GM19438 (cell line): ENCODE results near the gene PDZD7.
"Not testable (repeated sequence)": the region's sequence is repeated elsewhere in the genome, so short reads cannot be mapped to it uniquely, and the experiment has no call there.

Source experiments
- ATAC-seq: cut with Tn5 transposase; IDR thresholded peaks from one replicate; pipeline ENCODE4 v1.9.1; 2021; ENCODE audit warnings: low read depth; ENCODE audit not compliant: unreplicated experiment

The PDZD7 gene

DNA sequence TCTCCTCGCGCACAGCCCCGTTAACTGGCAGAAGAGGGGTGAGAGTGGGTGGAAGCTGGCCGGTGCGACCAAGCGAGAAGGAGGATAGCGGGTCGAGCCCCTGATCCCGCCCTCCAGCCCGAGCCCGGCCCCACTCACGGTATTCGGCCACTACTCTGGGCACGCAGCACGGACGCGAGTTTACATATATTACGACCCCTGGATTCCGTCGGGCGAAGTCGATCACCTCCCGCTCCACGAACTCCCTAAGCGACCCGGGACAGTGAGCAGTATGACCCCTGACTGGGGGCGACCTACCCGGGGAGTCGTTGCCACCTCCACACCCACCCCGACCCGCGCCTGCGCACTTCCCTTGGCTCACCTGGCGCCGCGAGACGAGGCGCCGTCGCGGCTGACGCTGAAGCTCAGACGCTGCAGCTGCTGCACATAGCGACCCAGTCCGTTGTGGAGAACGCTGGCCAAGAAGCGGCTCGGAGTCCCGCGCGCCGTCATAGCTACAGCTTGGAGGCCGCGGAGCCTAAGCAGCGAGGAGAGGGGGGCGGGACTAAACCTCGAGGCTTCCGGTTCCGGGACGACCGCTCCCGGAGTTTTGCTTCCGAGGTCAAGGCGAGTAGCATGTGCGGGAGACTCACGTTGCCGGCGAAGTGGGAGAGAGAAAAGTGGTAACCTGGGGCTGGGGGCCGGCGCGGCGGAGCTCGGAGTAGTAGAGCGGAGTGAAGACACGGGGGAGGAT is 43.8 kb downstream of the PDZD7 start, which contains the start of the genes MRPL43 and TWNK:
MRPL43 (minus strand) TSS at position 546 of the 733 bp plus-strand sequence; CDS start at position 492, 54 bp downstream.
TWNK (plus strand) TSS at position 592 of the 733 bp plus-strand sequence. CDS start 668 bp downstream, outside the sequence.
- ATAC-seq = peak; percentile 94

DNA sequence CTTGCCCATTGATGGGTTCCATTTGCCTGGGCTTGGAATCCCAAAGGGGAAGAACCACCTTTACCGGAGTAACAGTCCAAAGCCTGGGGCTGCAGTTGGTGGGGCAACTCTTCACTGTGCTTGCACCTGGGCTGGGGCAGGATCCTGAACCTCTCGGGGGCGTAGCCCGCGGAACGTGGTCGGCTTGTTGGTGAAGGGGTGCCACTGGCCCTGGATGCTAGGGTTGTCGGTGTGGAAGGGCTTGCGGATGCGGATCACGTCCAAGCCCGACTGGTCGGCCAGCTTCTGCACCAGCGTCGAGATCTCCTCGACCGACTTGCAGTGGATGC is 44.3 kb downstream of the PDZD7 start:
- no peak for ATAC-seq

DNA sequence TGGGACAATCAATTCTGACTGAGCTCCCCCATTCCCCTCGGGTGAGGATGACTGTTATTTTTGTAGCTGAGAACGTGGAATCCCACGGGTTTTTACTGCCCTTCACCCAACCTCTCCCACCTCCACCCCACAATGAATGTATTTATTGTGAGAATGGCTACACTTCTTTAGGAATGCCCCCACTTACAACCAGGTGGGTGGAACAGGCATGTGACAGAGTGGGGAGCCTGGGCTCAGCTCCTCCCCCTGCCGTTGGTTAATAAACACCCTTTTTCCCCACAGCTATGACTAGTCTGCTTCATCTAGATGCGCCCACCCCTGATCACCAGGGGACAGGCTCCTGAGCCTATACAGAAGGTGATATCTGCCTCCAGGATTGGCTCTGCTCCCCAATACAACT is 45.6 kb downstream of the PDZD7 start:
- ATAC-seq = no peak

DNA sequence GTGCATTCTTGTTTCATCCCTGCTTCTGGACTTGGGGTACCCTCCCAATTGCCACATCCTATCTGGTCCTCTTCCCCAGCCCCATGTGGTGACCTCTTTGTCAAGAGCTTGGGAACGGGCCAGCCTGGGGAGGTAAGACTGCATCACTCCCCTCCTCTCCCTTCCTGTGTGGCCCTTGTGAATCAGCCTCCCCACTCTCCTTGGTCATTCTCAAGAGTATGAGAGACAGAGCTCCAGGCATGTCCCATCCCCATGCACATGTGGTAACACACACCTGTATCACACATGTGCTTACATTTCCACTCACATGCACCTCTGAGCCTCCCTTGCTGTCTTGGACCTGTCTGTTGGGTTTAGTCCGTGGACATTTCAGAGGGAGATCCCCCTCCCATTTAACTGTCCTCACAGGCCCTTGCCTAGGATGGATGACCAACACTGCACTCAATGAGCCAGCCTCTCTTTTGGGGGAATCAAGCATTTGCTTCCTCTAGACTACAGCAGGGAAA is 46.2 kb downstream of the PDZD7 start:
- no peak for ATAC-seq

DNA sequence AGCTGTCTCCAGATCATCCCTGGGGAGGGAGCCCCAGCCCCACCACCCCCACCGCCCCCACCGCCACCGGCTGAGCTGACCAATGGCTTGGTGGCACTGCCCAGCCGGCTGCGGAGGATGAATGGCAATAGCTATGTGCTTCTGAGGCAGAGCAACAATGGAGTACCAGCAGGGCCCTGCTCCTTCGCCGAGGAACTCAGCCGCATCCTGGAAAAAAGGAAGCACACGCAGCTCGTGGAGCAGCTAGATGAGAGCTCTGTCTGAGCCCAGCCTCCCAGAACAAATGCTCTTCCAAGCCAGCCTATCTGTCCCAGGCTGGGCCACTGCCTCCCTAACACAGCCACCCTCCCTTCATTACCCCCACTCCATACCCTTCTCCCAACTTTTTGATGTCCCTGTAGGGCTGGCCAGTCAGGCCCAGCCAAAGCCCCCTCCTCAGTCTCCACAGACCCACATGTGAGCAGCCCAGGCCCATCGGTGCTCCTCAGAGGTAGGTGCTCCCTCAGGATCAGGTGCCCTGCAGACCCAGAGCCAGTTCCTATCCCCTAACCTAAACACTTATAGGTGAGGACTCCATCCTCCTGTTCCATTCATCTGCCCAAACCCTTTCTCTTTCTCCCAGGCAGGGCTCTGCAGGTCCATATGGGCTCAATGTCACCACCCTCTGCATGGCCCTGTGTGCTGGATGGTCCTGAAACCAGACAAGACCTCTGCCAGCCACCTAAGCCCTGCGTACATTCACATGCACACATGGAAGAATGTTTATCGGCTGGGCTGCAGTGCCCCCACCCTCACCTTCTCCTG is 46.9 kb downstream of the PDZD7 start:
- ATAC-seq = no peak

DNA sequence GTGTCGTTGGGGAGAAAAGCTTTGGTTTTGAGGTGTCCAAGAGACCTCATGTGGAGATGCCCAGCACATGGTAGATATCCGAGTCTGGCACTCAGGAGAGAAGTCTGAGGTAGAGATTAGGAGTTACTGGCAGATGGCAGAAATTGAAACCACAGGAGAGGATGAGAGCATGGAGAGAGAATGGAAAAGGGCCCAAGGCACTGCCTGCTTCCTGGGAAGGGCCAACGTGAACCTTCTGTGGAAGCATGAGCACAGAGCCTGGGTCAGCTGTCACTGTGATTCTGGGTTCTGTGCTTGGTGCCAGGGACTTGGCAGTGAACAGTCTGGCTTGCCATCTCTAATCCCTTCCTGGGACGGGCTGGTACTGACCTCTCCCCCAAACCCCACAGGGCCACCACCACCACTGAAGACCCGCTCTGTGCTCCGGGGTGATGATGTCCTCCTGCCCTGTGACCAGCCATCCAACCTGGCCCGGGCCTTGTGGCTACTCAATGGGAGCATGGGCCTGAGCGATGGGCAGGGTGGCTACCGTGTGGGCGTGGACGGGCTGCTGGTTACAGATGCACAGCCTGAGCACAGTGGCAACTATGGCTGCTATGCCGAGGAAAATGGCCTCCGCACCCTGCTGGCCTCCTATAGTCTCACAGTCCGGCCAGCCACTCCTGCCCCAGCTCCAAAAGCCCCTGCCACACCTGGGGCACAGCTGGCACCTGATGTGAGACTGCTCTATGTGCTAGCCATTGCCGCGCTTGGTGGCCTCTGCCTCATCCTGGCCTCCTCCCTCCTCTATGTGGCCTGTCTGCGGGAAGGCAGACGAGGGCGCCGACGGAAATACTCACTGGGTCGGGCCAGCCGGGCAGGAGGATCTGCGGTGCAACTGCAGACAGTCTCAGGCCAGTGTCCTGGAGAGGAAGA is 47.8 kb downstream of the PDZD7 start:
- ATAC-seq = no peak

DNA sequence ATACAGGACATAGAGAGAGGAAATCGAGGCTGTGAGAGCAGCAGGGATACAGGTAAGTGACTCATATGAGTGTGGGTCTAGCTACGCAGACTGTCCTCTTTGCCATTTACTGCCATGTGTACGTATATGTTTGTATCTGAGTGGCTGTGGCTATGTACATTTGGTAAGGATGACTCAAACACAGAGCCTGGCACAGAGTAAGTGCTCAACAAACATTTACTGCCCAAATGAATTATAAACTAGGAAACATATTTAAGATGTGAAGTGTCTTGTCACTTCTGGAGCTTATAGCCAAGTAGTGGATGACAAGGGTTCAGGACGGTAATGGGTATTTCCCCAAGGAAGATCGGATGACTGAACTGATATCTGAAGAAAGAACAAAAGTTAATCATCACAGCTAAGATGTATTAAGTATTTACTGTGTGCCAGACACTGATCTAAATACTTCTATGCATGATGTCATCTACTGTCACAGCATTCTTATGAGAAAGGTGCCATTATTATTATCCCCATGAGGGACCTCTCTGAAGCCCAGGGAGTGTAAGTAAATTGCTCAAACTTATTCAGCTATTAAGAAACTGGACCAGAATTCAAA is 49.7 kb downstream of the PDZD7 start:
- no peak for ATAC-seq

DNA sequence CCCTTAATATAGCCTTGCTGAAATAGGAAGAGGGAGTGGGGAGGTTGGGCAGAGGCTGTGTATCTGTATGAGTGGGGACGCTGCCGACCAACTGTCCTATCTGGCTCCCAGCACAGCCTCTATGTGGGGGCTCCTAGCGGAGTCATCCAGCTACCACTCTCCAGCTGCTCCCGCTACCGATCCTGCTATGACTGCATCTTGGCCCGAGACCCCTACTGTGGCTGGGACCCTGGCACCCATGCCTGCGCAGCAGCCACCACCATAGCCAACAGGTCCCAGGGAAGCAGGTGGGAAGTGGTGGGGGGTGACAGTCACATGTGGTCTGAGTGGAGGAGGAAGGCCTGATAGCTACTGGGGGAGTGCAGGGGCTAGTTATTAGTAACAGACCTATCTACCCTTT is 50.2 kb downstream of the PDZD7 start:
- no peak for ATAC-seq

DNA sequence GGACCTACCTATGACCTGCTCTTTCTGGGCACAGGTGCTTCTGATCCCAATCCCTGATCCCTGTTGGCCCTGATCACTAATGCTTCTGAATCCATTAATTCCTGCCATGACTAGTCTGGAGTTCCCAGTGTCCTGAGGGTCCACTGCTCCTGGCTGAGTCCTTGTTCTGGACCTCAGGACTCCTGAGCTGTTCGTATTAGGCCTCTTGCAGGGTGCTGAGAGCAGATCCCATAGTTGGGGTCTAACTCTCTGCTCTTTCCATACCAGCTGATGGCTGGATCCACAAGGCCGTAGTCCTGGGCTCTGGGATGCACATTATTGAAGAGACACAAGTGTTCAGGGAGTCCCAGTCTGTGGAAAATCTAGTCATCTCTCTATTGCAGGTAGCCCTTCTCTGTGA is 50.6 kb downstream of the PDZD7 start:
- ATAC-seq = no peak

DNA sequence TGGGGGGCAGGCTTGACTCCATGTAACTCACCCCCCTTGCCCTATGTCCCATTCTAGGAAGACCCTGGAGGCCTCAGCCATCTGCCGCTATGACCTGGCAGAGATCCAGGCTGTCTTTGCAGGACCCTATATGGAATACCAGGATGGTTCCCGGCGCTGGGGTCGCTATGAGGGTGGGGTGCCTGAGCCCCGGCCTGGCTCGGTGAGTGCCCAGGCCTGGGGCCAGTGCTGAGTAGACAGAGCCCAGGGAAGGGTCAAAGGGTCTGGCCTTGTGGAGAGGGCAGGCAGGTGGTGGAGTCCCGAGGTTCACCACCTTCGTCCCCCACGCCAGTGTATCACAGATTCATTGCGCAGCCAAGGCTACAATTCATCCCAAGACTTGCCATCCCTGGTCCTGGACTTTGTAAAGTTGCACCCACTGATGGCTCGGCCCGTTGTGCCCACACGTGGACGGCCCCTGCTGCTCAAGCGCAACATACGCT is 51.1 kb downstream of the PDZD7 start:
- ATAC-seq = no peak

DNA sequence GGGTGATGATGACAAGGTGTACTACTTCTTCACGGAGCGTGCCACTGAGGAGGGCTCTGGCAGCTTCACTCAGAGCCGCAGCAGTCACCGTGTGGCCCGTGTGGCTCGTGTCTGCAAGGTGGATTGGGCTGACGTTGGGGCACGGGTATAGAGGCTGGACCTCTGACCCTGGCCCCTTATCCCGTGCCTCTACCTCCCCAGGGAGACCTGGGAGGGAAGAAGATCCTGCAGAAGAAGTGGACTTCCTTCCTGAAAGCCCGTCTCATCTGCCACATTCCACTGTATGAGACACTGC is 52.1 kb downstream of the PDZD7 start:
- no peak for ATAC-seq

DNA sequence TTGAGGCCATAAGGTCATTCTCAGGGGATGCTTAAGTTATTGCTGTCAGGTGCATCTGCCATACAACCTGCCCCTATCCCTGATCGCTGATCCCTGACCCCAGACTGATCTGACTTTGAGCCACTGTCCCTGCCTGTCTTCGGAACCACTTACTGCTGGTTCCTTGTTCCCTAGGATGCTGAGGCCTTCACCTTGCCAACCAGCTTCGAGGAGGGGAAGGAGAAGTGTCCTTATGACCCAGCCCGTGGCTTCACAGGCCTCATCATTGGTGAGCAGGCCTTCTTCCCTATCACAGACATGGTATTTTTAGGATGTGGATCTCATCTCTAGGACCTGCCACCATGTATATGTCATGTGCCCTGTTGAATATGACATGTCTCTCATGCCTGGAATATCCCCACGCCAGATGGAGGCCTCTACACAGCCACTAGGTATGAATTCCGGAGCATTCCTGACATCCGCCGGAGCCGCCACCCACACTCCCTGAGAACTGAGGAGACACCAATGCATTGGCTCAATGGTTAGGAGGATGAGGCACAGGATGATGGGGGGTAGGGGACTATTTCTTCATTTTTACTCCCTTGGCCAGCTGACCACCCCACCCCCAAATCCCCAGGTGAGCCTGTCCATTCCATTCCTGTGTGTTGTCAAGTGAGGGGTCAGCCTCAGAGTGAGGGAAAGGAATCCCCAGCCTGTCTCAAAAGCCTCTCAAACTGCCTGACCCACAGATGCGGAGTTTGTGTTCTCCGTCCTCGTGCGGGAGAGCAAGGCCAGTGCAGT is 52.6 kb downstream of the PDZD7 start:
- ATAC-seq = no peak

DNA sequence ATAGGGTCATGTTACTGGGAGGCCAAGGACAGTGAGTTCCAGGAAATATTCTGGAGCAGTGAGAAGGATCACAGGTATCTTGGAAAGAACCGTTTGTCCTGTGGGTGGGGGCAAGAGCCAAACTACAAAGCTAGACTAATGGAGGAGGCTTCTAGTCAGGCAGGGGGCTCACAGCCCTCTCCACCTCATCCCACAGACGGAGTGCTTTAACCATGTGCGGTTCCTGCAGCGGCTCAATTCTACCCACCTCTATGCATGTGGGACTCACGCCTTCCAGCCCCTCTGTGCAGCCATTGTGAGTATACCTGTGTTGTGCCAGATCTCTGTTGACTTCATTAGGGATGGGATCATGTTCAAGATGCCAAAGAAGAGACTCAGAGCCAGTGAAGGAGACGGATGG is 53.5 kb downstream of the PDZD7 start:
- no peak for ATAC-seq

DNA sequence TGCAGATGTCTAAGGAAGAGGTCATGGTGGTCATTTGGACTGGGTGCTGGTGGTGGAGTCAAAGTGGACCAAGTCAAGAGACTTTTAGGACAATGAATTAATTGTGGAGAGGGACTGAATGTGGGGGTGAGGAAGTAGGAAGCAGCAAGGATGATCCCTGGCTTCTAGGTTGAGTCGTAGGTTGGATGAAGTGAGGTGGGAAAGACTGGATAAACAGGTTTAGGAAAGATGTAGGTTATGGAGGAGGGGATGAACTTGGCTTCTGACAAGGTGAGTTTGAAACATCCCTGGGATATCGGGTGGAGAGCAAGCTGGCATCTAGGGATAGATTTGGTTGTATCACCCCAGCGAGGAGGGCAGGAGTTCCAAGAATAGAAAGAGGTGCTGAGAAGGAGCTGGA is 54.0 kb downstream of the PDZD7 start:
- ATAC-seq = no peak

DNA sequence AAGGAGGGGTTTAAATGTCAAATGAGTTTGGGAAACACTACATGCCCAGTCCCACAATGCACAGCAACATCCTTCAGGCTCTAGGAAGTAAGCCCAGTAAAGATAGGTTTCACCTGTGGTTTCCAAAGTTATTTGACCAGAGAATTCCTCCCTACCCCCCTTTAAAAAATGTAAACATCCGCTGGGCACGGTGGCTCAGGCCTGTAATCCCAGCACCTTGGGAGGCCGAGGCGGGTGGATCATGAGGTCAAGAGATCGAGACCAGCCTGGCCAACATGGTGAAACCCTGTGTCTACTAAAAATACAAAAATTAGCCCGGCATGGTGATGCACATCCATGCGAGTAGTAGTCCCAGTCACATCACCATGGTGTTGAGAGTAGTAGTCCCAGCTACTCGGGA is 55.5 kb downstream of the PDZD7 start:
- not testable (repeated sequence) for ATAC-seq

DNA sequence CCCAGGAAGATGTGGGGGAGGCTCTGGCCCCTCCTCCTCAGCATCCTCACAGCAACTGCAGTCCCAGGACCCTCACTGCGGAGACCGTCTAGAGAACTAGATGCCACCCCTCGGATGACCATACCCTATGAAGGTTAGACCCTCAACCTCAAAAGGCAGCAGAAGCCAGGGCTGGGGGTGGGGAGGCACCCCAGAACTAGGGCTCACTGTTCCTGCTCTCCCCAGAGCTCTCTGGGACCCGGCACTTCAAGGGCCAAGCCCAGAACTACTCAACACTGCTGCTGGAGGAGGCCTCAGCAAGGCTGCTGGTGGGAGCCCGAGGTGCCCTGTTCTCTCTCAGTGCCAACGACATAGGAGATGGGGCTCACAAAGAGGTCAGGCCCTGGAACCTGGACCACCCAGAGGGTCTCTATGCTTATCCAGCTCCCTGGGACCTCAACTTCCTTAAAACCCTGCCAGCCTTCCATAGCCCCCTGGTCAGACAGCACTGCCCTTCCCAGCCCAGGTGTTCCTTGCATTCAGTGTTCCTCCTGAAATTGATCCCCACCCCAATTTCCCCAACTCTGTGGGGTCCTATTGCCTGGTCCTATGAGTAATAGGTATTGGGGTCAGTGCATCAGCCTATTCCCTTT is 57.9 kb downstream of the PDZD7 start:
- ATAC-seq = no peak

DNA sequence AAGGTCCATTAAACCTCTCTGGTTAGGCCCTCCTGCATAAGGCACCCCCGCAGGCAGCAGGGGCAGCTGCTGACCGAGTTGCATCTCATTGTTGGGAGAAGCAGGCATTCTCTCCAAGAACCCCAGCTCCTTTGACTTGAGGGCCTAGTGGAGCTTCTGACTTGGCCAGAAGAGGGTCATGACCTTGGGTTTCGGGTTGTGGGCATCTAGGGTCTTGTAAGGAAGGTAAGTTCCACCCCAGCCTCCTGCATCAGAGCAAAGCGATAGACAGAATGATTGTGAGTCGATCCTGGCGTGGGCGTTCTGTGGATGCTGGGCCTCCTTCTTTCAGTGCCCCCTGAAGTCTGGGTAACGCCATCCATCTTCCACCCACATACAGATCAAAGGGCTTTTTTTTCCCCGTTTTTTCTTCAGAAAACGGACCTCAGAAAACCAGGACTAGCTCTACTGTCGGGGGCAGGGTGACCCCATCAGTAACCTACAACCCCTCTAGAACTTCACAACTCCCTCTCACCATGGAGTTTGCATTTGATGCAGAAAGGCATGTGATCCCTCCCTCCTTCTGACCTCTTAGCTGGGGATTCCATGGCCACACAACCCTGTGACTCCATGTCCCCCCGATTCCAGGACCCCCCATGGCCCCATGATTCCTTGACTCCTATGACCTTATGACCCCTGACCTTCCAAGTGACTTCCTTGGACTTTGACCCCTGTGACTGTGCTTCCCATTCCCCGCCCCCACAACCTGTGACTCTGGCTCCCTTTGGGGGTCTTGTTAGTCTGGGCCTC is 58.6 kb downstream of the PDZD7 start:
- ATAC-seq = no peak
